Choroid plexus epithelial cell (primary cell): ENCODE data around the gene TBX22.
"Not testable (repeated sequence)": the region's sequence is repeated elsewhere in the genome, so short reads cannot be mapped to it uniquely, and the experiment has no call there.

Source experiments
- DNase-seq: peaks from one replicate; pipeline ENCODE4 v3.0.0-alpha.2; 2010; ENCODE audit warnings: low read depth
- H3K4me3 ChIP-seq: 2 replicates; pipeline ENCODE4 v1.5.1; 2011; ENCODE audit warnings: low read depth, mild to moderate bottlenecking, control low read depth, low read length, moderate library complexity
- CTCF ChIP-seq: conservative IDR thresholded peaks from 2 replicates; pipeline ENCODE4 v1.5.1; 2011; ENCODE audit warnings: low read depth, mild to moderate bottlenecking, control low read depth, inconsistent platforms, low read length, moderate library complexity

TBX22 gene

DNA sequence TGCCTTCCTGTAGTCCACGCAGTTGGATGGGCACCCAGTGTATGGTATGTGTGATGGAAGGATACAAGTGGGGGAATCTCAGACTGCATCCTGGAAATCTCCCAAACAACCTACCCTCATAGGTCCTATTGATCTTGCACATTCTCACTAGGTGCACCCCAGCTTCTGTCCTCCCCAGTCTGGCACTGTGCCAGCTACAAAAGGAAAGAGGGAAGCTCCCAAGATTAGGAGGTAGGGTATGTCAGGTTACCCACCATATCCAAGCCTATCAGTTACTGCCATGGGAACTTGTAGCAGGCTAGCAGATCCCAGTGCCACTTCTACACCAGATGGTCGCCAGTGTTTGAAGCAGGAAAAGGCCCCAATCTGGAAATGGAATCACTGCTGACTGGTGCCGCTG, 11.6 kb downstream of the TBX22 start:
- TF ChIP-seq CTCF: no peak
- no peak overlapping the region for H3K4me3 ChIP-seq
- DNase-seq: no peak

DNA sequence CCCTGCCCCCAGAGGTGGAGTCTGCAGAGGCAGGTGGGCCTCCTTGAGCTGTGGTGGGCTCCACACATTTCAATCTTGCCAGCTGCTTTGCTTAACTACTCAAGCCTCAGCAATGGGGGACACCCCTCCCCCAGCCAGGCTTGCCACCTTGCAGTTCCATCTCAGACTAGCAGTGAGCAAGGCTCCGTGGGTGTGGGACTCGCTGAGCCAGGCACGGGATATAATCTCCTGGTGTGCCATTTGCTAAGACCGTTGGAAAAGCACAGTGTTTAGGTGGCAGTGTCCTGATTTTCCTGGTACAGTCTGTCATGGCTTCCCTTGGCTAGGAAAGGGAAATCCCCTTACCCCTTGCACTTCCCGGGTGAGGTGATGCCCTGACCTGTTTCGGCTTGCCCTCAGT, 51.6 kb downstream of the TBX22 start:
- not testable (repeated sequence) for DNase-seq, H3K4me3 ChIP-seq

DNA sequence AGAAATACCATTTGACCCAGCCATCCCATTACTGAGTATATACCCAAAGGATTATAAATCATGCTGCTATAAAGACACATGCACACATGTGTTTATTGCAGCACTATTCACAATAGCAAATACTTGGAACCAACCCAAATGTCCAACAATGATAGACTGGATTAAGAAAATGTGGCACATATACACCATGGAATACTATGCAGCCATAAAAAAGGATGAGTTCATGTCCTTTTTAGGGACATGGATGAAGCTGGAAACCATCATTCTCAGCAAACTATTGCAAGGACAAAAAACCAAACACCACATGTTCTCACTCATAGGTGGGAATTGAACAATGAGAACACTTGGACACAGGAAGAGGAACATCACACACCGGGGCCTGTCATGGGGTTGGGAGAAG, 61.1 kb downstream of the TBX22 start:
- DNase-seq, H3K4me3 ChIP-seq: not testable (repeated sequence)
